GM12874 (cell line): ENCODE results near the gene PRRT1.

Source experiments
- CTCF ChIP-seq: IDR thresholded peaks from 2 replicates; pipeline ENCODE4 v1.5.1; 2011; ENCODE audit warnings: low read depth, mild to moderate bottlenecking, control low read depth, low read length, moderate library complexity; ENCODE audit not compliant: insufficient read depth

PRRT1 gene

GRCh38 chr6:32190054-32190851, 38.5 kb upstream of the PRRT1 start, which contains the start of gene PBX2:
TSS of gene PBX2 (minus strand) at chr6:32190202. CDS start at chr6:32189915, 287 bp downstream.
- no peak for TF ChIP-seq CTCF

GRCh38 chr6:32189742-32190053, 38.0 kb upstream of the PRRT1 start:
- TF ChIP-seq CTCF: no peak

GRCh38 chr6:32189069-32189741, 37.5 kb upstream of the PRRT1 start:
- TF ChIP-seq CTCF: no peak

GRCh38 chr6:32188381-32189068, 36.8 kb upstream of the PRRT1 start:
- TF ChIP-seq CTCF: no peak

- TF ChIP-seq CTCF: no peak
Observed at GRCh38 chr6:32187009-32187709, 35.4 kb upstream of the PRRT1 start.

GRCh38 chr6:32184084-32184640, 32.4 kb upstream of the PRRT1 start, which contains the start of gene AGER:
TSS of gene AGER (minus strand) at chr6:32184253. CDS start at chr6:32184222, 31 bp downstream.
- TF ChIP-seq CTCF: no peak
